ENCODE results near the gene GRAMD2A.

GRAMD2A gene

DNA sequence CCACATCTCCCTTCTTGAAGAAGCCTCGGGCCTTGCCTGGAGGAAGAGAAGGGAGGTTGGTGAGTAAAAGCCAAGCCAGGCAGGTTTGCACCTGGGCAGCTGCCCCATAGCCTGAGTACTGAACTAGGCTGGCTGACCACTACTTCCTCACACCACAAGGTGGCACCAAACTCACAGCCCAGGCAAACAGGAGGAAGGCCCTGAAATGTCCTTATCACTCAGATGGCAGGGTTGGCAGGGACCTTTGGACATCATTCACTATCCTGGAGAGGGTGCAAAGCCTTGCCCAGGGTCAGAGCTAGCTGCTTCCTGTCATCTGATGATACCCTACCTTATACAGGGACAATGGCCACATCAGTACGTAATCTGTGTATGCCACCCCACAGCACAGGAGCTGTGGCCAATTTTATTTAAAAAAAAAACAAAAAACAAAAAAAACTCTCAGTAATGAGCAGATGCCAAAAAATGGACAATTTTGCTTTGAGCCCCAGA, 2.2 kb upstream of the GRAMD2A start:
- no peaks in the 10 kb centered on the region for H3K27me3 ChIP-seq (ENCODE audit: low read length)
- TF ChIP-seq, protein P1, sequence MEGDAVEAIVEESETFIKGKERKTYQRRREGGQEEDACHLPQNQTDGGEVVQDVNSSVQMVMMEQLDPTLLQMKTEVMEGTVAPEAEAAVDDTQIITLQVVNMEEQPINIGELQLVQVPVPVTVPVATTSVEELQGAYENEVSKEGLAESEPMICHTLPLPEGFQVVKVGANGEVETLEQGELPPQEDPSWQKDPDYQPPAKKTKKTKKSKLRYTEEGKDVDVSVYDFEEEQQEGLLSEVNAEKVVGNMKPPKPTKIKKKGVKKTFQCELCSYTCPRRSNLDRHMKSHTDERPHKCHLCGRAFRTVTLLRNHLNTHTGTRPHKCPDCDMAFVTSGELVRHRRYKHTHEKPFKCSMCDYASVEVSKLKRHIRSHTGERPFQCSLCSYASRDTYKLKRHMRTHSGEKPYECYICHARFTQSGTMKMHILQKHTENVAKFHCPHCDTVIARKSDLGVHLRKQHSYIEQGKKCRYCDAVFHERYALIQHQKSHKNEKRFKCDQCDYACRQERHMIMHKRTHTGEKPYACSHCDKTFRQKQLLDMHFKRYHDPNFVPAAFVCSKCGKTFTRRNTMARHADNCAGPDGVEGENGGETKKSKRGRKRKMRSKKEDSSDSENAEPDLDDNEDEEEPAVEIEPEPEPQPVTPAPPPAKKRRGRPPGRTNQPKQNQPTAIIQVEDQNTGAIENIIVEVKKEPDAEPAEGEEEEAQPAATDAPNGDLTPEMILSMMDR (IDR thresholded peaks at IDR 0.05; ENCODE audit: insufficient read depth, low read length, poor library complexity, severe bottlenecking) = peak; percentile 85
- TF ChIP-seq EZH2phosphoT487 (conservative IDR thresholded peaks at IDR 0.05; ENCODE audit: low read length) = no peak
- no peaks in the 10 kb centered on the region for H3K9me2 ChIP-seq (replicated peaks; ENCODE audit: insufficient read depth, low read length)
- no peaks in the 10 kb centered on the region for H3K79me2 ChIP-seq (ENCODE audit: insufficient read depth, low read length)
- H3K27ac ChIP-seq (ENCODE audit: low read depth, low read length) = no peak overlapping the region
- H3K4me2 ChIP-seq (ENCODE audit: low read depth, low read length, poor library complexity, severe bottlenecking) = no peak overlapping the region
- peaks cover 13% of the 10 kb centered on the region; the same call in 1 of the 2 replicates for H4K20me1 ChIP-seq (ENCODE audit: low read depth, low read length)
- H3K4me3 ChIP-seq (ENCODE audit: insufficient read depth, low read length, poor library complexity, severe bottlenecking) = no peak overlapping the region
- H3F3A ChIP-seq (ENCODE audit: insufficient read depth) = peaks cover 39% of the 10 kb centered on the region
- H3K9me3 ChIP-seq (ENCODE audit: insufficient read depth, low read length) = no peaks in the 10 kb centered on the region
- no peak overlapping the region for H3K9ac ChIP-seq (ENCODE audit: low read length)
- H3K36me3 ChIP-seq (ENCODE audit: low read length) = peaks cover 25% of the 10 kb centered on the region
- no peak overlapping the region for H2AFZ ChIP-seq (ENCODE audit: low read depth, low read length, severe bottlenecking)

DNA sequence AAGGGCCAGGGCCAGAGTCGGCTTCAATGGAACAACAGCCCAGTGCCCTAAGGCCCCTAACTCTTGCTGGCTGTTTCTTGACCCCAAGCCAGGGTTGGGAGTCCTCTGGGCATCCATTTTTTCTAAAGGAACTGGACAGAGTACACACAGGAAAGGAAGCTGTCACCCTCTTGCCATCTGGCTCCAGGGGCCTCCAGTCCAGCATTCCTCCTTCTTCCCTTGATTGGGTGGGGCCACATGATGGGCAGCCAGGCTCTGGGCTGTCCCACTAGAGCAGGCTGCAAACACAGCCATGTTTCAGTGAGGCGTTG, 1.6 kb upstream of the GRAMD2A start:
- Histone ChIP-seq H3K79me2 (ENCODE audit: insufficient read depth, low read length) (no peaks in the 10 kb centered on the region), H4K20me1 (ENCODE audit: low read depth, low read length) (peaks cover 13% of the 10 kb centered on the region; the same call in 1 of the 2 replicates), H3K9ac (ENCODE audit: low read length) (no peak overlapping the region), H3K4me2 (ENCODE audit: low read depth, low read length, poor library complexity, severe bottlenecking) (no peak overlapping the region), H3K36me3 (ENCODE audit: low read length) (peaks cover 19% of the 10 kb centered on the region), H3K27ac (ENCODE audit: low read depth, low read length) (no peak overlapping the region), H3K4me3 (ENCODE audit: insufficient read depth, low read length, poor library complexity, severe bottlenecking) (no peak overlapping the region), H3F3A (ENCODE audit: insufficient read depth) (peaks cover 35% of the 10 kb centered on the region), H3K9me2 (replicated peaks; ENCODE audit: insufficient read depth, low read length) (no peaks in the 10 kb centered on the region), H2AFZ (ENCODE audit: low read depth, low read length, severe bottlenecking) (no peak overlapping the region), H3K27me3 (ENCODE audit: low read length) (no peaks in the 10 kb centered on the region), H3K9me3 (ENCODE audit: insufficient read depth, low read length) (no peaks in the 10 kb centered on the region)
- no peak for TF ChIP-seq EZH2phosphoT487 (conservative IDR thresholded peaks at IDR 0.05; ENCODE audit: low read length)
- TF ChIP-seq, protein P1 (IDR thresholded peaks at IDR 0.05; ENCODE audit: insufficient read depth, low read length, poor library complexity, severe bottlenecking) = no peak

DNA sequence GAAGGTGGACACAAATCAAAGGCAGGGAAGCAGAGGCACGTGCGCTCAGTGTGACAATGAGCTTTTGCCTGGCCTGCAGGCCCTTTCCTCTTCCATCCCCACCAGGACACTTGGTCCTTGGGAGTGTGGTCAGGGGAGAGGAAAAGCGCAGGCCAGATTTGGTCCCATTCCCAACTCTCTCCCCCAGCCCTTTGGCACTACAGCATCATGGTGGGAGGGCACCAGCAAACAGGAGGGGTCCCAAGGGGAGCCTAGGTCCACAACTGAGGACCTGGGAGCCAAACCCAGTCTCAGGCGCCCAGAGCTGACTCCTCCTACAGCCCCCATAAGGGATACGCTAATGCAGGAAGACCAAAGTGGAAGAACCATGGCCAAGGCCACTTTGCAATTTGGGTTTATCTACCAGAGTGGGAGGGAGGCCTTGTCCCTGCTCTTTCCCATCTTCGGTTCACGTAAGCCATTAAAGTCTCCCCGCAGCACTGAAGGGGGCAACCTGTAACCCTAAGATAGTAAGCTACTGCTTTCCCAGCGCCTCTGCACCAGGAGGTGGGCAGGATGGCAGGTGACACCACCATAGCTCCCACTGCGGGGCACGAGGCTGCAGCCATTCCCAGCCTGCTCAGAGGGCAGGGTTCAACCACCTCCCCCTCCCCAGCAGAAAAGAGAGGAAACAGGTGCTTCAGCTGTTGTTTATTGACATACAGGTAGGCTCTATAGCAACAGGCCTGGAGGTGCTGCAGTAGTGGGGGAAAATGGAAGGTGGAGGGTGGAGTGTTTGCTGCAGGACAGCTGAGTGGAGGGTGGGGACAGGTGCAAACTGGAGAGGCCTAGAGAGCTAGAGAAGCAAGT, 993 bp upstream of the GRAMD2A start:
- H3K36me3 ChIP-seq (ENCODE audit: low read length) = peaks cover 13% of the 10 kb centered on the region
- peaks cover 8% of the 10 kb centered on the region; the same call in 1 of the 2 replicates for H4K20me1 ChIP-seq (ENCODE audit: low read depth, low read length)
- no peaks in the 10 kb centered on the region for H3K27me3 ChIP-seq (ENCODE audit: low read length)
- H3K27ac ChIP-seq (ENCODE audit: low read depth, low read length) = no peak overlapping the region
- no peak overlapping the region for H3K9ac ChIP-seq (ENCODE audit: low read length)
- TF ChIP-seq EZH2phosphoT487 (conservative IDR thresholded peaks at IDR 0.05; ENCODE audit: low read length) = no peak
- TF ChIP-seq, protein P1 (IDR thresholded peaks at IDR 0.05; ENCODE audit: insufficient read depth, low read length, poor library complexity, severe bottlenecking) = no peak
- no peaks in the 10 kb centered on the region for H3K9me3 ChIP-seq (ENCODE audit: insufficient read depth, low read length)
- no peaks in the 10 kb centered on the region for H3K9me2 ChIP-seq (replicated peaks; ENCODE audit: insufficient read depth, low read length)
- no peak overlapping the region for H3K4me3 ChIP-seq (ENCODE audit: insufficient read depth, low read length, poor library complexity, severe bottlenecking)
- H2AFZ ChIP-seq (ENCODE audit: low read depth, low read length, severe bottlenecking) = no peak overlapping the region
- no peaks in the 10 kb centered on the region for H3K79me2 ChIP-seq (ENCODE audit: insufficient read depth, low read length)
- H3F3A ChIP-seq (ENCODE audit: insufficient read depth) = peaks cover 30% of the 10 kb centered on the region
- no peak overlapping the region for H3K4me2 ChIP-seq (ENCODE audit: low read depth, low read length, poor library complexity, severe bottlenecking)

Data from SU-DHL-6 (cell line).